HepG2 (cell line): Measurements from ENCODE around the gene ETFB.

ENCODE experiments used
- ATF4 ChIP-seq, 2 experiments: fragments of 450-650 bp in 1 of 2; sonication (generic) in 1 of 2; formaldehyde crosslinking; IDR thresholded peaks; 2 replicates each; pipeline versions ENCODE4 v1.5.0 to v1.8.0; 2020 to 2022; ENCODE audit warnings: mild to moderate bottlenecking in 1 of 2, missing genetic modification reagents in 1 of 2
- CTCF ChIP-seq: sonication (generic); formaldehyde crosslinking; IDR thresholded peaks from 2 replicates; pipeline ENCODE4 v1.5.0; 2020; ENCODE audit warnings: mild to moderate bottlenecking, missing genetic modification reagents, moderate library complexity
- GPN1 ChIP-seq: sonication (generic); formaldehyde crosslinking; IDR thresholded peaks from 2 replicates; pipeline ENCODE4 v1.5.1; 2020; ENCODE audit warnings: missing genetic modification reagents, borderline replicate concordance
- KAT7 ChIP-seq: IDR thresholded peaks from 2 replicates; pipeline ENCODE4 v1.6.1; 2018; ENCODE audit warnings: borderline replicate concordance, missing compliant biosample characterization
- NFRKB ChIP-seq: fragments of 450-650 bp; IDR thresholded peaks from 2 replicates; pipeline ENCODE4 v1.6.1; 2017
- POLR2A ChIP-seq, 2 experiments: IDR thresholded peaks; 2 replicates each; pipeline ENCODE4 v1.6.1; 2011; ENCODE audit warnings: low read depth in 2 of 2, low read length in 2 of 2, mild to moderate bottlenecking in 1 of 2, moderate library complexity in 1 of 2; ENCODE audit not compliant: insufficient read depth in 1 of 2
- POLR2AphosphoS5 ChIP-seq: IDR thresholded peaks from 2 replicates; pipeline ENCODE4 v1.6.1; 2012; ENCODE audit warnings: low read depth, low read length
- TERF1 ChIP-seq: sonication (generic); formaldehyde crosslinking; IDR thresholded peaks from 2 replicates; pipeline ENCODE4 v1.8.0; 2022; ENCODE audit warnings: mild to moderate bottlenecking, missing genetic modification reagents, moderate library complexity
- ZNF121 ChIP-seq: sonication (generic); formaldehyde crosslinking; IDR thresholded peaks from 2 replicates; pipeline ENCODE4 v1.5.0; 2020; ENCODE audit warnings: mild to moderate bottlenecking, missing genetic modification reagents
- ZNF138 ChIP-seq: sonication (generic); formaldehyde crosslinking; IDR thresholded peaks from 2 replicates; pipeline ENCODE4 v1.5.0; 2020; ENCODE audit warnings: mild to moderate bottlenecking, low read depth, missing genetic modification reagents
- ZNF660 ChIP-seq: sonication (generic); formaldehyde crosslinking; IDR thresholded peaks from 2 replicates; pipeline ENCODE4 v1.5.1; 2020; ENCODE audit warnings: mild to moderate bottlenecking, low read depth, missing genetic modification reagents, borderline replicate concordance

- TF ChIP-seq ZNF138 (no peak), ZNF121 (CRISPR knock-in tag) (no peak), POLR2AphosphoS5 (no peak), KAT7 (CRISPR knock-in tag) (no peak), ATF4 (CRISPR knock-in tag; IDR thresholded peaks at IDR 0.05) (no peak), TERF1 (CRISPR knock-in tag) (no peak), CTCF (no peak), POLR2A (IDR thresholded peaks at IDR 0.05; ENCODE audit: insufficient read depth in 1 of 2, low read depth in 2 of 2, low read length in 2 of 2) (no peak), GPN1 (CRISPR knock-in tag) (no peak), ZNF660 (no peak), NFRKB (no peak)
Measured at GRCh38 chr19:51377422-51377821, 11.2 kb upstream of the ETFB start.
